Aorta (tissue), 5 donors: Measurements from ENCODE around the gene C11orf97. TPM values are rescaled to one million over a fixed set of nuclear protein-coding genes. Genes with fewer than 3 reads are reported as not detected.

ENCODE experiments used
- ATAC-seq: fragments of 200-7000 bp; cut with Tn5 transposase; one replicate; pipeline ENCODE4 v1.9.1; 2022; ENCODE audit warnings: moderate library complexity; ENCODE audit not compliant: low FRiP score
- DNase-seq, 2 donors: peaks; one replicate each; pipeline ENCODE4 v3.0.0-alpha.2; 2020
- H3K27ac ChIP-seq, 2 donors: one replicate each; pipeline ENCODE4 v1.5.1; 2013; ENCODE audit warnings: low read length in 2 of 2, mild to moderate bottlenecking in 2 of 2, moderate library complexity in 2 of 2, control low read depth in 1 of 2, inconsistent platforms in 1 of 2, low read depth in 1 of 2
- H3K27me3 ChIP-seq, 2 donors: one replicate each; pipeline ENCODE4 v1.6.1; 2013; ENCODE audit warnings: control low read depth in 1 of 2, low read length in 1 of 2, mild to moderate bottlenecking in 1 of 2, moderate library complexity in 1 of 2; ENCODE audit not compliant: insufficient read depth in 2 of 2, control insufficient read depth in 1 of 2
- H3K36me3 ChIP-seq, 2 donors: one replicate each; pipeline ENCODE4 v1.6.1; 2013; ENCODE audit warnings: control low read depth in 1 of 2, low read length in 1 of 2, mild to moderate bottlenecking in 1 of 2; ENCODE audit not compliant: insufficient read depth in 2 of 2, control insufficient read depth in 1 of 2
- H3K4me1 ChIP-seq, 2 donors: one replicate each; pipeline ENCODE4 v1.6.1; 2013; ENCODE audit warnings: low read length in 2 of 2, control low read depth in 1 of 2, mild to moderate bottlenecking in 1 of 2, moderate library complexity in 1 of 2; ENCODE audit not compliant: insufficient read depth in 2 of 2, control insufficient read depth in 1 of 2
- H3K4me3 ChIP-seq, 2 donors: one replicate each; pipeline ENCODE4 v1.5.1; 2013; ENCODE audit warnings: low read length in 2 of 2, control low read depth in 1 of 2, mild to moderate bottlenecking in 1 of 2
- H3K9me3 ChIP-seq: one replicate; pipeline ENCODE4 v1.6.1; 2013; ENCODE audit warnings: mild to moderate bottlenecking, low read length; ENCODE audit not compliant: control insufficient read depth
- WGBS, 2 donors: extraction: QIAGEN DNeasy Blood & Tissue Kit; methylation state at CpG; one replicate each; pipeline ENCODE4 v1.1.7; 2013; 5-methylcytosine and 5-hydroxymethylcytosine counted together
- intact Hi-C, 2 donors: fragments of 100-400 bp; cut with DNase I; formaldehyde crosslinking; loops; one replicate each; pipeline versions ENCODE4 v1.14.2 to v1.15.0; 2022
- polyA plus RNA-seq, 2 donors: library from polyadenylated mRNA; stranded (reverse); fragments of 200-250 nt; gene quantifications; one replicate each; pipeline ENCODE4 v1.2.3, GENCODE V29; 2013
- total RNA-seq, 2 donors: library from RNA; stranded (reverse); fragmentation: NEBNext Ultra II Directional; extraction: Animal tissue kit (Norgen Biotek cat#: 25700); gene quantifications; one replicate each; pipeline ENCODE4 v1.2.1, GENCODE V29; 2021
- donor health status: healthy with polysubstance abuse.
- donor health status: Bipolar disorder and iron deficiency.
- donor health status: DM: no; HTN: no; CAD: no.
- donor health status: DM: no; HTN: no; CAD: no.
- donor health status: DM: yes; HTN: yes; CAD: no.

The C11orf97 gene
- total and polyA plus RNA-seq, 4 donors: not detected

DNA sequence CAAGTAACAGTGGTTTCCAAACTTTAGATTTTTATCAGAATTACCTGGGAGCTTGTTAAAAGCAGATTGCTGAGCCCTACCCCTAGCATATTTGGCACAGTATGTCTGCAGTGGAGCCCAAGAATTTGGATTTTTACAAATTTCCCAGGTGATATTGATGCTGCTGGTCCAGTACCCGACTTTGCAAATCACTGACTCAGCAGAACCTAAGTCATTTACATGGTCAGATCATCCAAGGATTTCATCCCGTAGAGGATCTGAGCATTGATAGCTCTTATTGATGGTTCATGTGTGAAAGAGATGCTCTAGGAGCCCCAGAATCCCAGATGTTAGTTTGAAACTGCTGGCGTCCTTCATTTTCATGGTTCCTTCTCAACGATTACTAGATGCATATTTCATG, 6.0 kb downstream of the C11orf97 start:
- H3K27me3 ChIP-seq: no peaks in the 10 kb centered on the region
- WGBS, 2 donors: 66 to 69% methylated on average over 4 of the region's 4 CpGs
- no peak overlapping the region for H3K4me3 ChIP-seq
- no peaks in the 10 kb centered on the region for H3K4me1 ChIP-seq
- ATAC-seq (no peak), DNase-seq (no peak)
- no peaks in the 10 kb centered on the region for H3K9me3 ChIP-seq
- no peak overlapping the region for H3K27ac ChIP-seq
- intact Hi-C loops: loop anchor here (2.0 to 5.0 kb wide), 2 partner anchors 44 to 45 kb away; no protein-coding TSS in a partner anchor
- no peaks in the 10 kb centered on the region for H3K36me3 ChIP-seq

DNA sequence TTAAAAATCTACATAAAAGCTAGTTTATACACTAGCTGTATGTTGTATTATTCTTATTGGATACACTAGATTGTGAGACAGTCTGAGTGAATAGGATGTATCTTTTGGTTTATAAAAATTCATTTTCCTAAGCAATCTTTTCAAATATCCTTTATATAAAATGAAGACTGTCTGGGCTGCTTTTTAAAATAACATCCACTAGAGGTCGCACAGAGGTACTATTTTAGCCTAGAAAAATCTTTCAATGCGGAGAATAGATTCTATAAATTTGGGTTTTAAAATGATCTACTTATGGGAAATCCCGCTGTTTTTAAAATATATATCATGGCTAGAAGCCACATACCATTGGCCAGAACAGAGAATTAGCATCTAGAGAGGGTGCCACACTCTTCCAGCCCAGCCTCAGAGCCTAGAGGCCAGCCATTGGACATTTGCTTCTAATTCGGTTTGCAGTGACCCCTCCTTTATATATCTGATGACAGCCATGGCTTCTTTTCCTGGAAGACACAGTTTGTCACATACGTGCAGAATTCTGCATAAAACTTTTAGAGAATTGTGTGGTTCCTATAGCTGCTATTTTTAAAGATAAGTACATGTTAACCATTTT, 7.3 kb downstream of the C11orf97 start:
- Histone ChIP-seq H3K4me3 (no peak overlapping the region), H3K9me3 (no peaks in the 10 kb centered on the region), H3K4me1 (no peaks in the 10 kb centered on the region), H3K36me3 (no peaks in the 10 kb centered on the region), H3K27me3 (no peaks in the 10 kb centered on the region), H3K27ac (no peak overlapping the region)
- intact Hi-C loops: loop anchor here (2.0 to 5.0 kb wide), 3 partner anchors 43 to 83 kb away; no protein-coding TSS in a partner anchor
- no peak for DNase-seq
- WGBS, 2 donors: 1 to 4% methylated on average over 5 of the region's 5 CpGs
- ATAC-seq: no peak

DNA sequence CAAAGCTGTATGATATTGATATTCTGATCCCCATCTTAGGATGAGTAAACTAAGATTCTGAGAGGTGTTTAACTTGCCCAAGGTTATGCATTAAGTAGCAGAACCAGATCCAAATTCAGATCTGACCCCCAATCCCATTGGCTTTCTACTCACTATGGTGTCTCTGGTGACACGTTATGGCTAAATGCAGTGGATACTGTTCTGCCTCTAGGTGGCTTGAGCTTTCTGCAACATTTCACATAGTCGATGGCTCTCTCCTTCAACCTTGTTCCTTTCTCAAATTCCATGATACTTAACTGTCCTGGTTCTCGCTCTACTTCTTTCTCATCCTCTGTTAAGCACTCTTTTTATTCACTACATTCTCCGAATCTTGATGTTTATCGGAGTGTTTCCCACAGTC, 9.4 kb downstream of the C11orf97 start:
- DNase-seq: no peak
- Histone ChIP-seq H3K27ac (no peak overlapping the region), H3K27me3 (no peaks in the 10 kb centered on the region), H3K9me3 (no peaks in the 10 kb centered on the region), H3K4me1 (peaks cover 3 to 5% of the 10 kb centered on the region in 2 donors), H3K4me3 (no peak overlapping the region), H3K36me3 (no peaks in the 10 kb centered on the region)
- intact Hi-C loops: loop anchor here in 1 of 2 donors (5.0 kb wide), 1 partner anchor 81 kb away; no protein-coding TSS in a partner anchor
- 43 to 48% methylated on average over 5 of the region's 5 CpGs for WGBS, 2 donors
- ATAC-seq: peak; percentile 66

DNA sequence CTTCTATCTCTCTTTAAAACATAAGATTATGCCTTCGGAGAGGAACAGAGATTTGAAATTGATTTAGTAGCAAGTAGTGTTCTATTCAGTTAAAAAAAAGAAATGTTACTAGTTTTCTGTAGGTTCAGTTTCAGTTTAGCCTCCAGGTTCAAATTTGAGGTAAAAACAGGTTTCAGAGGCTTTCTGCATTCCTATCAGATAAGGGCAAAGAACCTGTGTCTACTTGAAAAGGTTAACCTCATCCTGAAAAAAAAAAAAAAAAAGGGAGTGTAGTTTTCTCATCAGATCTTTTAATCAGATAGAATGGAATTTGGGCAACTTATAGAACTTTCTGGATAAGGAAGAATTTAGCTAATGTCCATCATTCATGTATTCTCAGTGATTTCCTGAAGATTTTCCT, 12.1 kb downstream of the C11orf97 start:
- Histone ChIP-seq H3K4me3 (no peak overlapping the region), H3K27me3 (no peaks in the 10 kb centered on the region), H3K9me3 (no peaks in the 10 kb centered on the region), H3K36me3 (no peaks in the 10 kb centered on the region), H3K27ac (no peak overlapping the region), H3K4me1 (peaks cover 3 to 10% of the 10 kb centered on the region in 2 donors)
- WGBS, 2 donors: 94 to 96% methylated on average over 1 of the region's 1 CpG
- ATAC-seq (no peak), DNase-seq (no peak)
- intact Hi-C loops: loop anchor here in 1 of 2 donors (5.0 kb wide), 1 partner anchor 78 kb away; no protein-coding TSS in a partner anchor

DNA sequence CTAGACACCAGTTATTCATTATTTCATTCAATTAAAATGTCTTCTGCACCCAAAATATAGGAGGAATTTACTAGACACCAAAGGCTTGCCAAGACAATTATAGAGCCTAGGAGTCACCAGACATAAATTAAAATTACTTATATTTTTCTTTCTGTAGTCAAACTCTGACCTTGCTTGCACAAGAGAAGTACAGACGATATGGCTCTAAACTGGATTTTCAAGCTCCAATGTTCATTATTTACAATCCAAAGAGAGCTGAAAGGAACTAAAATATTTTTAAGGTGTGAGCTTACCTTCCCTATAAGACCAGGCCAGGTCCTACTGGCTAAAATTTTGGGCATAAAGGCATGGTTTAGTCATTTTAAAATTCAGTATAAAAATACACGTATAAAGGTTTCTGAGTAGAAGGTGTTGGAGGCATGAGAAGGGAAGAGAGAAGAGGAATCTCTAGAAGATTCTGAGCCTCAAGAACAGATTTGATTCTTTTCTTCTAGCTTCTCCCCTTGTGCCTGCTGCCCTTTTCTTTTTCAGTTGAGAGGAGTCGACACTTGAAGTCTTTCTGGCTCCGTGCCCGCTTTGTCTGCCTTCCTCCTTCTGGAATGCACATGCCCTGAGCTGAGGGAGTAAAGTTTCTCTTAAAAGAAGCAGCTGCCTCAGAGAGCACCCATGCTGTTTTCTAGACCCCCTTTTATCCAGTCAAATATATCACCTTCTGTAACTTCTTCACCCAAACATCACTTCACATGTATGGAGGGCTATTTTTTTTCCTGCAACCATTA, 13.5 kb downstream of the C11orf97 start:
- no peak overlapping the region for H3K4me3 ChIP-seq
- no peak overlapping the region for H3K27ac ChIP-seq
- 21 to 29% methylated on average over 5 of the region's 5 CpGs for WGBS, 2 donors
- H3K36me3 ChIP-seq: no peaks in the 10 kb centered on the region
- peaks cover 1% of the 10 kb centered on the region for H3K9me3 ChIP-seq
- no peaks in the 10 kb centered on the region for H3K27me3 ChIP-seq
- DNase-seq: peak; percentile 82 to 92
- ATAC-seq: no peak
- peaks cover 3 to 10% of the 10 kb centered on the region in 2 donors for H3K4me1 ChIP-seq
- intact Hi-C loops: no loop called here

DNA sequence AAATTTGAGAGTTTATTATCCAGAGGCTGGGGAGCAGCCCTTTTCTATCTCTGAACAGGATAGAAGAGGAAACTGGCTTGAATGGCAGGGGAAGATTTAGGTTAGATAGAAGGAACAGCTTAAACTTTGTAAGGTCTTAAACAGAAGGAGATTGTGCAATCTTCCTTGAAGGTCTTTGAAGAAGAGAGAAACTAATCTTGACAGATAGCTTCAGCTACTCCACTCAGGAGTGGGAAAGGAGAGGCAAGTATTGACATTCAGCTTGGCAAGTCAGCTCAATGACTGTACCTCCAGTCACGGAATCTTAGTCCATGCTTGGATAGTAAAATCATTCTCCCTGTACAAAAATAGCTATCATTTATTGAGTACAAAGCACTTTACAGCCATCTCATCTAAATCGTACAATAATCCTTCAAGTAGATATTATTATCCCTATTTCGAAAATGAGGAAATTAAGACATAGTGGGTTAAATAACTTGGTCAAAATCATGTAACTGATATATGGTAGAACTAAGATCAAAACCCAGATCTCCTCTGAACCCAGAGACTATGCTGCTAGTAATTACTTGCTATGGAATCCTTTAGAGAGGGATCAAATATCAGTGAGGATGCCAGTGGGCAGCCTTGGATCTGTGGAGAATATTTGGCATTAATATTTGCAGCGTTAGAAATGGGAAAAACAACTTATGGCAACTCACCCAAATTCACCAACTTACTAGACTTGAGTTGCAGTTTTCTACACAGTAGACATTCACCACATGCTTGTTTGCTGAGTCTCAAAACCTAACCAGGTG, 14.6 kb downstream of the C11orf97 start:
- H3K36me3 ChIP-seq: no peaks in the 10 kb centered on the region
- H3K9me3 ChIP-seq: peaks cover 1% of the 10 kb centered on the region
- peaks cover 3 to 10% of the 10 kb centered on the region in 2 donors for H3K4me1 ChIP-seq
- no peak overlapping the region for H3K27ac ChIP-seq
- no peak for ATAC-seq
- no peaks in the 10 kb centered on the region for H3K27me3 ChIP-seq
- DNase-seq: no peak
- intact Hi-C loops: no loop called here
- 42 to 51% methylated on average over 4 of the region's 4 CpGs for WGBS, 2 donors
- no peak overlapping the region for H3K4me3 ChIP-seq

DNA sequence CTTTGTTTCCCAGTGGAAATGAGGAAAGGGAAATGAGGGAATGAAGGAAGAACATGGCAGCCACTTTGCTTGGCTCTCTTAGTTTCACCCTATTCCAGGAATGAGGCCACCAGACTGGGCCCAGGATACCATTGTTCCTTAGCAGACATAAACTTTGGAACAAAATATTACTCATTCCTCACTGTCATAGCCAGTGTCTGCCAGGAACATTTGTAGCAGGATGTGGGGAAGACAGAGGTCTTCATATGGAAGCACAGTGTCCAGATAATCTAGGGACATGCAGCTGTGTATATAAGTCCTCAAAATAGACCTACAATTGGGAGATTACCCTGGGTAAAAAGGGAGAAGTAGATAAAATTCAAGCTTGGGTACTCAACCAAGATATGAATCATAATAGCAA, 16.3 kb downstream of the C11orf97 start:
- Histone ChIP-seq H3K4me1 (peaks cover 3 to 10% of the 10 kb centered on the region in 2 donors), H3K36me3 (no peaks in the 10 kb centered on the region), H3K27me3 (no peaks in the 10 kb centered on the region), H3K4me3 (no peak overlapping the region), H3K9me3 (peaks cover 1% of the 10 kb centered on the region), H3K27ac (no peak overlapping the region)
- DNase-seq (no peak), ATAC-seq (no peak)
- intact Hi-C loops: no loop called here

DNA sequence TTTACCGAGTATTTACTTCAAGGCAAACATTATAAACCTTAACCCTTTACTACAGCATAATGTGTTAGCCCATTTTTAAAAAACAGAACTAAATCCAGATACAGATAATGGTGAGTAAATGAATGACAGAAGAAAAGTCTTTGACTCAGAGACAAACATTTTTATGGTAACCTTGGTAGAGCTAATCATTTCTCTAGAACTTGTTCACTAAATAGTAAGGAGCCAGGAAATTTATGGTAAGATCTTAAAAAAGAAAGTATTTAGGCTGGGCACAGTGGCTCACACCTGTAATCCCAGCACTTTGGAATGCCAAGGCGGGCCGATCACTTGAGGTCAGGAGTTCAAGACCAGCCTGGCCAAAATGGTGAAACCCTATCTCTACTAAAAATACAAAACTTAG, 19.9 kb downstream of the C11orf97 start:
- no peak for DNase-seq
- intact Hi-C loops: no loop called here
- ATAC-seq: no peak
- Histone ChIP-seq H3K4me3 (no peak overlapping the region), H3K36me3 (no peaks in the 10 kb centered on the region), H3K27me3 (no peaks in the 10 kb centered on the region), H3K4me1 (peaks cover 3 to 4% of the 10 kb centered on the region in 2 donors), H3K27ac (no peak overlapping the region), H3K9me3 (peaks cover 1% of the 10 kb centered on the region)
- WGBS, 2 donors: 83 to 90% methylated on average over 3 of the region's 3 CpGs
